T-cell (primary cell): ENCODE data around the gene SULT1A2. TPM values are rescaled to one million over a fixed set of nuclear protein-coding genes. Genes with fewer than 3 reads are reported as not detected.
A peak's percentile ranks its signal among the peaks of the same experiment; 100 is the strongest.

Experiments
- ATAC-seq, 4 experiments: fragments of 200-7000 bp in 3 of 4; fragments of 150-1000 bp in 1 of 4; cut with Tn5 transposase; replicated peaks in 1 of 4; 1 replicate in 3 of 4; 2 replicates in 1 of 4; pipeline ENCODE4 v1.10.0; 2021; ENCODE audit warnings: moderate library complexity in 3 of 4, mild to moderate bottlenecking in 2 of 4, moderate number of reproducible peaks in 1 of 4
- CTCF ChIA-PET, 2 donors: fragments of 300-600 bp; sonication (Branson Sonifier 250); formaldehyde crosslinking; loops; one replicate each; lab custom pipeline; 2022; ENCODE audit warnings: antibody characterized with exemption in 2 of 2; lab: Charles Lee
- POLR2A ChIA-PET, 2 donors: fragments of 300-600 bp; sonication (Branson Sonifier 250); formaldehyde crosslinking; loops; one replicate each; lab custom pipeline; 2022; ENCODE audit warnings: antibody characterized with exemption in 2 of 2; lab: Charles Lee
- DNase-seq, 35 experiments: peaks; one replicate each; pipeline versions ENCODE4 v3.0.0 to v3.0.0-alpha.2; 2013 to 2023
- H3K27ac ChIP-seq: one replicate; pipeline ENCODE4 v1.5.1; 2013; ENCODE audit warnings: low read length
- H3K27me3 ChIP-seq, 2 experiments: replicated peaks in 1 of 2; 1 replicate in 1 of 2; 2 replicates in 1 of 2; pipeline versions ENCODE4 v1.6.1 to v1.7.0; 2013; ENCODE audit warnings: low read length in 1 of 2, mixed read lengths in 1 of 2; ENCODE audit not compliant: control insufficient read depth in 2 of 2, insufficient read depth in 2 of 2; ENCODE audit errors: extremely low read depth in 1 of 2
- H3K36me3 ChIP-seq, 2 donors: 1 replicate in 1 of 2; 2 replicates in 1 of 2; pipeline versions ENCODE4 v1.6.1 to v1.7.0; 2013; ENCODE audit warnings: low read length in 1 of 2; ENCODE audit not compliant: control insufficient read depth in 2 of 2, insufficient read depth in 1 of 2; ENCODE audit errors: extremely low read depth in 1 of 2
- H3K4me1 ChIP-seq, 2 experiments: 1 replicate in 1 of 2; 2 replicates in 1 of 2; pipeline versions ENCODE4 v1.6.1 to v1.7.0; 2013; ENCODE audit warnings: low read length in 2 of 2, mixed read lengths in 1 of 2; ENCODE audit not compliant: insufficient read depth in 2 of 2, control insufficient read depth in 1 of 2; ENCODE audit errors: extremely low read depth in 1 of 2
- H3K4me3 ChIP-seq, 2 donors: 1 replicate in 1 of 2; 2 replicates in 1 of 2; pipeline versions ENCODE4 v1.5.1 to v1.7.0; 2013; ENCODE audit warnings: mild to moderate bottlenecking in 2 of 2, low read length in 1 of 2, moderate library complexity in 1 of 2; ENCODE audit not compliant: control insufficient read depth in 1 of 2; ENCODE audit errors: extremely low read depth in 1 of 2
- H3K9me3 ChIP-seq: 2 replicates; pipeline ENCODE4 v1.7.0; 2013
- H3K27ac Mint-ChIP-seq, 2 donors: one replicate each; pipeline ENCODE4 v1.8.0; 2020 to 2021; ENCODE audit warnings: mild to moderate bottlenecking in 2 of 2, mixed read lengths in 2 of 2
- H3K27me3 Mint-ChIP-seq, 2 donors: one replicate each; pipeline ENCODE4 v1.8.0; 2021 to 2022; ENCODE audit warnings: mixed read lengths in 2 of 2
- H3K36me3 Mint-ChIP-seq: one replicate; pipeline ENCODE4 v1.8.0; 2021; ENCODE audit warnings: mixed read lengths
- H3K4me1 Mint-ChIP-seq, 3 donors: one replicate each; pipeline ENCODE4 v1.8.0; 2020 to 2022; ENCODE audit warnings: mixed read lengths in 3 of 3, mild to moderate bottlenecking in 1 of 3
- H3K4me3 Mint-ChIP-seq, 3 donors: one replicate each; pipeline ENCODE4 v1.8.0; 2020 to 2022; ENCODE audit warnings: mild to moderate bottlenecking in 3 of 3, mixed read lengths in 3 of 3, moderate library complexity in 3 of 3
- H3K9me3 Mint-ChIP-seq, 3 donors: one replicate each; pipeline ENCODE4 v1.8.0; 2020 to 2022; ENCODE audit warnings: mixed read lengths in 3 of 3
- WGBS: methylation state at CpG from one replicate; pipeline ENCODE4 v1.1.5; 2013; ENCODE audit warnings: missing lambda C conversion rate; ENCODE audit not compliant: insufficient coverage; 5-methylcytosine and 5-hydroxymethylcytosine counted together
- total RNA-seq, 35 experiments: library from RNA in 6 of 35; stranded (reverse) in 6 of 35; fragments of 120-200 nt in 1 of 35; gene quantifications; one replicate each; pipeline versions ENCODE4 v1.2.1 to v1.2.4 and lab custom pipeline; 2013 to 2026

The SULT1A2 gene
- total RNA-seq, 5 donors from 2014 or later (not counting 1 experiment from before 2014, with no cell fraction given): 0.30 to 0.62 (median 0.53) TPM; not detected in 2

- Histone ChIP-seq H3K4me3 (no peak overlapping the region), H3K4me1 (peaks cover 0 to 7% of the 10 kb centered on the region in 2 experiments), H3K36me3 (peaks cover 3 to 23% of the 10 kb centered on the region in 2 donors), H3K9me3 (peaks cover 2% of the 10 kb centered on the region), H3K27ac (no peak overlapping the region), H3K27me3 (no peaks in the 10 kb centered on the region)
- no peak overlapping the region for H3K4me3 Mint-ChIP-seq
- H3K36me3 Mint-ChIP-seq: peaks cover 32% of the 10 kb centered on the region
- CTCF ChIA-PET: no interaction called here
- no peak for ATAC-seq
- no peaks in the 10 kb centered on the region for H3K27me3 Mint-ChIP-seq
- peaks cover 44 to 46% (median 44%) of the 10 kb centered on the region in 3 donors for H3K4me1 Mint-ChIP-seq
- POLR2A ChIA-PET: interaction anchor here in 1 of 2 donors (0.6 kb wide), 1 partner anchor 55 kb away, joined by 3 read pairs; no protein-coding TSS in a partner anchor
- 100% methylated on average over 1 of the region's 4 CpGs for WGBS
- H3K27ac Mint-ChIP-seq: no peak overlapping the region
- H3K9me3 Mint-ChIP-seq: peaks cover 0 to 5% (median under 1%) of the 10 kb centered on the region in 3 donors
- no peak for DNase-seq
Observed at GRCh38 chr16:28562199-28562598, 34.7 kb downstream of the SULT1A2 start.

- WGBS: 96% methylated on average over 5 of the region's 7 CpGs
Observed at GRCh38 chr16:28561557-28562187, 35.2 kb downstream of the SULT1A2 start.

GRCh38 chr16:28558456-28558855 lies 38.4 kb downstream of the SULT1A2 start:
- no CpG with 5 or more reads among the region's 3 CpGs for WGBS
- Mint-ChIP-seq H3K27ac (no peak overlapping the region), H3K36me3 (peaks cover 20% of the 10 kb centered on the region), H3K4me1 (peaks cover 48 to 67% (median 57%) of the 10 kb centered on the region in 3 donors), H3K4me3 (no peak overlapping the region), H3K27me3 (no peaks in the 10 kb centered on the region), H3K9me3 (no peaks in the 10 kb centered on the region)
- peaks cover 0 to 24% of the 10 kb centered on the region in 2 donors for H3K36me3 ChIP-seq
- peaks cover 11 to 21% of the 10 kb centered on the region in 2 experiments for H3K4me1 ChIP-seq
- no peak for DNase-seq
- POLR2A ChIA-PET: no interaction called here
- no peaks in the 10 kb centered on the region for H3K27me3 ChIP-seq
- ATAC-seq: no peak
- CTCF ChIA-PET: interaction anchor here in 1 of 2 donors (0.7 kb wide), 1 partner anchor 247 kb away, joined by 3 read pairs; no protein-coding TSS in a partner anchor
- no peaks in the 10 kb centered on the region for H3K9me3 ChIP-seq
- no peak overlapping the region for H3K4me3 ChIP-seq
- no peak overlapping the region for H3K27ac ChIP-seq

More at GRCh38 chr16:28561557-28562187, 35.2 kb downstream of the SULT1A2 start:
- Mint-ChIP-seq H3K27me3 (no peaks in the 10 kb centered on the region), H3K4me3 (no peak overlapping the region), H3K27ac (no peak overlapping the region), H3K4me1 (peaks cover 48 to 50% (median 49%) of the 10 kb centered on the region in 3 donors), H3K36me3 (peaks cover 32% of the 10 kb centered on the region), H3K9me3 (peaks cover 0 to 4% (median 0%) of the 10 kb centered on the region in 3 donors)
- H3K27me3 ChIP-seq: no peaks in the 10 kb centered on the region
- H3K27ac ChIP-seq: no peak overlapping the region
- DNase-seq (no peak), ATAC-seq (no peak)
- peaks cover 0 to 7% of the 10 kb centered on the region in 2 experiments for H3K4me1 ChIP-seq
- POLR2A ChIA-PET: interaction anchor here in 1 of 2 donors (0.6 kb wide), 1 partner anchor 10 kb away, joined by 3 read pairs; no protein-coding TSS in a partner anchor
- peaks cover 3 to 28% of the 10 kb centered on the region in 2 donors for H3K36me3 ChIP-seq
- no peaks in the 10 kb centered on the region for H3K9me3 ChIP-seq
- H3K4me3 ChIP-seq: no peak overlapping the region
- CTCF ChIA-PET: no interaction called here

- Mint-ChIP-seq H3K4me1 (peaks cover 38 to 61% (median 49%) of the 10 kb centered on the region in 3 donors), H3K9me3 (no peaks in the 10 kb centered on the region), H3K36me3 (peaks cover 20% of the 10 kb centered on the region), H3K27ac (no peak overlapping the region), H3K4me3 (no peak overlapping the region), H3K27me3 (no peaks in the 10 kb centered on the region)
- ChIA-PET CTCF (interaction anchor here in 1 of 2 donors (0.7 kb wide), 1 partner anchor 247 kb away, joined by 3 read pairs; no protein-coding TSS in a partner anchor), POLR2A (interaction anchor here (0.5 to 0.6 kb wide), 2 partner anchors 28 to 1326 kb away, joined by 3 to 4 read pairs; no protein-coding TSS in a partner anchor)
- H3K36me3 ChIP-seq: peaks cover 0 to 24% of the 10 kb centered on the region in 2 donors
- no peak overlapping the region for H3K27ac ChIP-seq
- DNase-seq: no peak
- H3K4me3 ChIP-seq: no peak overlapping the region
- no peaks in the 10 kb centered on the region for H3K27me3 ChIP-seq
- no peak for ATAC-seq
- 100% methylated on average over 2 of the region's 2 CpGs for WGBS
- peaks cover 15 to 25% of the 10 kb centered on the region in 2 experiments for H3K4me1 ChIP-seq
- no peaks in the 10 kb centered on the region for H3K9me3 ChIP-seq
Observed at GRCh38 chr16:28556914-28557320, 39.9 kb downstream of the SULT1A2 start.

DNA sequence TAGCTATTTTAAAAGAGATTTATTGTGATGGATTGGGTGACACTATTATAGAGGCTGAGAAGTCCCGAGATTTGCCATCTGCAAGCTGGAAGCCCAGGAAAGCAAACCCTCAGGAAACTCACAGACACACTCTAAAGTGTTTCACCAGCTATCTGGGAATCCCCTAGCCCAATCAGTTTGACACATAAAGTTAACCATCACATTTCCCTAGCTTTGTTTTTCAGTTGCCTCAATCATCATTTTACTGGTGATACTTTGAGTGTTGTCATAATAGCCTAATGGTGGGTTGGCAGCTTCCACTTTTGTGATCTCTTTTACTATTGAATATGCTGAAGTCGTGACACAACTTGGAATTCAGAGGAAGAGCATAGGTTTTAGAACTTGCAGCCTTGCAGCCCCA lies 41.3 kb downstream of the SULT1A2 start:
- H3K27ac Mint-ChIP-seq: no peak overlapping the region
- H3K4me1 Mint-ChIP-seq: peaks cover 31 to 54% (median 42%) of the 10 kb centered on the region in 3 donors
- no peaks in the 10 kb centered on the region for H3K9me3 Mint-ChIP-seq
- CTCF ChIA-PET: interaction anchor here in 1 of 2 donors (0.5 to 1.1 kb wide), 2 partner anchors 30 to 62 kb away, joined by 3 read pairs; partner anchors contain the start of gene APOBR
- Histone ChIP-seq H3K27me3 (no peaks in the 10 kb centered on the region), H3K27ac (no peak overlapping the region), H3K4me3 (no peak overlapping the region), H3K9me3 (no peaks in the 10 kb centered on the region), H3K4me1 (peaks cover 15 to 25% of the 10 kb centered on the region in 2 experiments), H3K36me3 (peaks cover 0 to 24% of the 10 kb centered on the region in 2 donors)
- H3K27me3 Mint-ChIP-seq: no peaks in the 10 kb centered on the region
- POLR2A ChIA-PET: no interaction called here
- peak overlapping the region in 2 of 3 donors; percentile 4 to 88 for H3K4me3 Mint-ChIP-seq
- WGBS: no CpG with 5 or more reads among the region's 2 CpGs
- no peak for ATAC-seq
- H3K36me3 Mint-ChIP-seq: peaks cover 16% of the 10 kb centered on the region
- DNase-seq: peak in 1 of 35 experiments; percentile 25

DNA sequence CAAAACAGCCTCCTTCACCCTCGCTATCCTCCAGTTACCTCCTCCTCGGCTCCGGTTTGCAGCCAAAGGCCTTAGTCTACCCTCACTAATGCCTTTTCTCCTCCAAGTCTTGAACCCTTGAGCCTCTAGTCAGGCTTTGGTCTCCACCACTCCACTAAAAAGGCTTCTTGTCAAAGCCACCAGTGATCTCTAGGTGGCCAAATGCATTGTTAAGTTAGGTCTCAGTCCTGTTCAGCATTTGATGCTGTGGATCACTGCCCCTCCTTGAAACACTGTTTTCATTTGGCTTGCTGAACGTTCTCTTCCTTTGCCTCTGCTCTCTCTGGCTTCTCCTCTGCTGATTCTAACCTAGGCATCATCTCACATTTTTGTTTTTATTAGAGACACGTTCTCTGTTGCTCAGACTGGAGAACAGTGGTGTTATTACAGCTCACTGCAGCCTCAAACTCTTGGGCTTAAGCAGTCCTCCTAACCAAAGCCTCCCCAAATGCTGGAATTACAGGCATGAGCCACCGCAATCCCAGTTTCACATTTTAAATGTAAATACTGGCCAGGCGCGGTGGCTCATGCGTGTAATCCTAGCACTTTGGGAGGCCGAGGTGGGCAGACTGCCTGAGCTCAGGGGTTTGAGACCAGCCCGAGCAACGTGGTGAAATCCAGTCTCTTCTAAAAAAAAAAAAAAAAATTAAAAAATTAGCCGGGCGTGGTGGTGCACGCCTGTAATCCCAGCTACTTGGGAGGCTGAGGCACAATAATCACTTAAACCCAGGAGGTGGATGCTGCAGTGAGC lies 42.0 kb downstream of the SULT1A2 start:
- POLR2A ChIA-PET: no interaction called here
- Mint-ChIP-seq H3K4me1 (peaks cover 31 to 53% (median 40%) of the 10 kb centered on the region in 3 donors), H3K27ac (peak overlapping the region; percentile 86 to 93), H3K4me3 (peak overlapping the region; percentile 80 to 88 (median 88)), H3K27me3 (no peaks in the 10 kb centered on the region), H3K9me3 (no peaks in the 10 kb centered on the region), H3K36me3 (peaks cover 16% of the 10 kb centered on the region)
- DNase-seq (no peak), ATAC-seq (no peak)
- 88% methylated on average over 10 of the region's 15 CpGs for WGBS
- CTCF ChIA-PET: interaction anchor here in 1 of 2 donors (0.5 to 1.1 kb wide), 2 partner anchors 30 to 61 kb away, joined by 3 read pairs; partner anchors contain the start of gene APOBR
- no peaks in the 10 kb centered on the region for H3K27me3 ChIP-seq
- H3K4me3 ChIP-seq: peak overlapping the region; percentile 69 to 84
- peaks cover 15 to 22% of the 10 kb centered on the region in 2 experiments for H3K4me1 ChIP-seq
- H3K36me3 ChIP-seq: peaks cover 0 to 24% of the 10 kb centered on the region in 2 donors
- H3K27ac ChIP-seq: no peak overlapping the region
- no peaks in the 10 kb centered on the region for H3K9me3 ChIP-seq
